MG63 (cell line): ENCODE data around the gene FOSL1. TPM values are rescaled to one million over a fixed set of nuclear protein-coding genes. Genes with fewer than 3 reads are reported as not detected.

Source experiments
- DNase-seq: peaks from one replicate; pipeline ENCODE4 v3.0.0-alpha.2; 2020
- H3K27me3 ChIP-seq: fragments of 250-450 bp; sonication (Bioruptor Pico); 2 replicates; pipeline ENCODE4 v1.5.1; 2020; ENCODE audit warnings: mild to moderate bottlenecking, moderate library complexity
- H3K36me3 ChIP-seq: fragments of 250-450 bp; sonication (Bioruptor Pico); 2 replicates; pipeline ENCODE4 v1.5.1; 2020; ENCODE audit warnings: mild to moderate bottlenecking, moderate library complexity
- H3K4me3 ChIP-seq: fragments of 250-450 bp; sonication (Bioruptor Pico); 2 replicates; pipeline ENCODE4 v1.5.1; 2020; ENCODE audit warnings: mild to moderate bottlenecking, moderate library complexity
- H3K9me3 ChIP-seq: fragments of 250-450 bp; sonication (Bioruptor Pico); 2 replicates; pipeline ENCODE4 v1.5.1; 2020; ENCODE audit warnings: mild to moderate bottlenecking, moderate library complexity
- total RNA-seq: library from RNA; depleted of rRNA; stranded (reverse); fragments of >200 nt; shearing (Covaris generic); gene quantifications from 2 replicates; pipeline ENCODE4 v1.2.3, GENCODE V29; 2014; ENCODE audit warnings: low replicate concordance

Gene FOSL1
- total RNA-seq, 1 experiment from 2014 or later = 54.7 TPM

- Histone ChIP-seq H3K4me3 (no peak overlapping the region), H3K36me3 (peaks cover 38% of the 10 kb centered on the region), H3K27me3 (no peaks in the 10 kb centered on the region), H3K9me3 (no peaks in the 10 kb centered on the region)
- no peak for DNase-seq
Observed at GRCh38 chr11:65925397-65925796, 25.2 kb upstream of the FOSL1 start.

- peaks cover 55% of the 10 kb centered on the region for H3K36me3 ChIP-seq
- no peak overlapping the region for H3K4me3 ChIP-seq
- no peaks in the 10 kb centered on the region for H3K27me3 ChIP-seq
- H3K9me3 ChIP-seq = no peaks in the 10 kb centered on the region
- DNase-seq = no peak
Observed at GRCh38 chr11:65922565-65922964, 22.4 kb upstream of the FOSL1 start.

- H3K36me3 ChIP-seq = peaks cover 62% of the 10 kb centered on the region
- H3K27me3 ChIP-seq = no peaks in the 10 kb centered on the region
- H3K4me3 ChIP-seq = no peak overlapping the region
- DNase-seq = no peak
- H3K9me3 ChIP-seq = no peaks in the 10 kb centered on the region
Observed at GRCh38 chr11:65921876-65922275, 21.7 kb upstream of the FOSL1 start.

GRCh38 chr11:65921033-65921555 lies 20.9 kb upstream of the FOSL1 start:
- Histone ChIP-seq H3K4me3 (peak overlapping the region; percentile 84; the same call in 1 of the 2 replicates), H3K27me3 (no peaks in the 10 kb centered on the region), H3K36me3 (peaks cover 65% of the 10 kb centered on the region), H3K9me3 (no peaks in the 10 kb centered on the region)
- DNase-seq = no peak

GRCh38 chr11:65920372-65920802 lies 20.2 kb upstream of the FOSL1 start:
- peaks cover 59% of the 10 kb centered on the region for H3K36me3 ChIP-seq
- DNase-seq = no peak
- H3K4me3 ChIP-seq = peak overlapping the region; percentile 84
- H3K27me3 ChIP-seq = no peaks in the 10 kb centered on the region
- no peaks in the 10 kb centered on the region for H3K9me3 ChIP-seq

- Histone ChIP-seq H3K4me3 (peak overlapping the region; percentile 84), H3K36me3 (peaks cover 58% of the 10 kb centered on the region), H3K27me3 (no peaks in the 10 kb centered on the region), H3K9me3 (no peaks in the 10 kb centered on the region)
- DNase-seq = peak; percentile 51
Observed at GRCh38 chr11:65919573-65920371, 19.6 kb upstream of the FOSL1 start.

- Histone ChIP-seq H3K36me3 (peaks cover 58% of the 10 kb centered on the region), H3K9me3 (no peaks in the 10 kb centered on the region), H3K27me3 (no peaks in the 10 kb centered on the region)
Observed at GRCh38 chr11:65919141-65919572, 19.0 kb upstream of the FOSL1 start, which contains the start of gene DRAP1. DRAP1 (plus strand) TSS chr11:65919426; CDS start chr11:65919502, 76 bp downstream.

GRCh38 chr11:65918211-65919140 lies 18.3 kb upstream of the FOSL1 start, which contains the start of gene C11orf68:
C11orf68 (minus strand) TSS chr11:65919062; CDS start chr11:65919031, 31 bp downstream.
- Histone ChIP-seq H3K36me3 (peaks cover 56% of the 10 kb centered on the region), H3K4me3 (peak within 1 kb of the TSS; percentile 84), H3K27me3 (no peaks in the 10 kb centered on the region), H3K9me3 (no peaks in the 10 kb centered on the region)
- DNase-seq = no peak

More at GRCh38 chr11:65919141-65919572, 19.0 kb upstream of the FOSL1 start, which contains the start of gene DRAP1:
- peak within 1 kb of the TSS; percentile 84 for H3K4me3 ChIP-seq
- DNase-seq = peak; percentile 99

- DNase-seq = peak; percentile 83
- Histone ChIP-seq H3K27me3 (no peaks in the 10 kb centered on the region), H3K9me3 (no peaks in the 10 kb centered on the region), H3K36me3 (peaks cover 47% of the 10 kb centered on the region), H3K4me3 (peak overlapping the region; percentile 77)
Observed at GRCh38 chr11:65917434-65918210, 17.4 kb upstream of the FOSL1 start.

GRCh38 chr11:65917077-65917433 lies 16.9 kb upstream of the FOSL1 start:
- Histone ChIP-seq H3K9me3 (no peaks in the 10 kb centered on the region), H3K27me3 (no peaks in the 10 kb centered on the region), H3K4me3 (peak overlapping the region; percentile 77), H3K36me3 (peaks cover 42% of the 10 kb centered on the region)
- no peak for DNase-seq

- H3K27me3 ChIP-seq = no peaks in the 10 kb centered on the region
- H3K9me3 ChIP-seq = no peaks in the 10 kb centered on the region
- H3K36me3 ChIP-seq = peaks cover 35% of the 10 kb centered on the region
- H3K4me3 ChIP-seq = peak overlapping the region; percentile 77
- no peak for DNase-seq
Observed at GRCh38 chr11:65916391-65916790, 16.2 kb upstream of the FOSL1 start.

- H3K36me3 ChIP-seq = peaks cover 33% of the 10 kb centered on the region
- H3K27me3 ChIP-seq = no peaks in the 10 kb centered on the region
Observed at GRCh38 chr11:65915821-65916251, 15.6 kb upstream of the FOSL1 start.

GRCh38 chr11:65915101-65915820 lies 15.1 kb upstream of the FOSL1 start:
- Histone ChIP-seq H3K4me3 (no peak overlapping the region), H3K9me3 (no peaks in the 10 kb centered on the region), H3K27me3 (no peaks in the 10 kb centered on the region), H3K36me3 (peaks cover 27% of the 10 kb centered on the region)
- peak; percentile 72 for DNase-seq

More at GRCh38 chr11:65915821-65916251, 15.6 kb upstream of the FOSL1 start:
- H3K9me3 ChIP-seq = no peaks in the 10 kb centered on the region
- peak; percentile 99 for DNase-seq
- peak overlapping the region; percentile 77 for H3K4me3 ChIP-seq

- Histone ChIP-seq H3K27me3 (no peaks in the 10 kb centered on the region), H3K36me3 (peaks cover 15% of the 10 kb centered on the region), H3K9me3 (no peaks in the 10 kb centered on the region), H3K4me3 (no peak overlapping the region)
- DNase-seq = peak; percentile 88
Observed at GRCh38 chr11:65912845-65913244, 12.7 kb upstream of the FOSL1 start.
